Activated T-cell treated with anti-CD3 and anti-CD28 coated beads, Interleukin-2, amount 50 U/mL, for 48 hours (primary cell): ENCODE results near the gene AFF3.

Source experiments
- DNase-seq, 2 experiments: peaks; one replicate each; pipeline ENCODE4 v3.0.0-alpha.2; 2020

The AFF3 gene

DNA sequence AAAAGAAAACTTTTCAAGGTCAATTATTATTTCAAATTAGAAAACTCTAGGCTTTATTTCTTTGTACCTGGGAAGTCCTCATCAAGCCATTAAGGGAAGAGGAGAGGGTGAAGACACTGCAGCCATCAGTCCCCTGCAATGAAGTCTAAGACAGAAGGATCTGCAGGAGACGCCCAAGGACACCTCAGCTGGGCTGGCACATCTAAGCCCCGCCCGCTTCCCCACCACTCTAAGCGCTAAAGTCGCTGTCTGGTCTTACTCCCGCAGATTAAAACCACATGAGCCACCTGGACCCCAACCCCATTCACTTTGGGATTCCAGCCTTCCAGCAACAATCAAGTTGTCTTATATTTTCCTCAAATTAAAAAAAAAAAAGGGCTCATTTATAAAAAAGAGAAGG is 104.4 kb downstream of the AFF3 start:
- DNase-seq: no peak

DNA sequence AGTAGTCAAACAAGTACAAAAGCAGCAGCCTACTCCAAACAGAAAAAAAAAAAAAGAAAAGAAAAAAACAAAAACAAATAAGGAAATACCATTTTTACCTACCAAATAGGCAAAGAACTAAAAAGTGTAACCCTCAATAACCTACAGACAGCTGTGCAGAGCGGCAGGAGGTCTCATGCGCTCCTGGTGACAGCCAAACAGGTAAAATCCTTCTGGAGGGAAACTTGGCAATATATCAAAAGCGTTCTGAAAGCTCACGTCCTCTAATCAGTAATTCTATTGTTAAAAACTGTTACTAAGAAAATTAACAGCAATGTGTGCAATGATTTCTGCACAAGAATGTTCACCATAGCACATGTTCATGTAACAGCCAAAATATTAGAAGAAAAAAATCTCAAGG is 105.6 kb downstream of the AFF3 start:
- no peak for DNase-seq

GRCh38 chr2:100036026-100036425 is 106.4 kb downstream of the AFF3 start:
- DNase-seq: no peak

DNA sequence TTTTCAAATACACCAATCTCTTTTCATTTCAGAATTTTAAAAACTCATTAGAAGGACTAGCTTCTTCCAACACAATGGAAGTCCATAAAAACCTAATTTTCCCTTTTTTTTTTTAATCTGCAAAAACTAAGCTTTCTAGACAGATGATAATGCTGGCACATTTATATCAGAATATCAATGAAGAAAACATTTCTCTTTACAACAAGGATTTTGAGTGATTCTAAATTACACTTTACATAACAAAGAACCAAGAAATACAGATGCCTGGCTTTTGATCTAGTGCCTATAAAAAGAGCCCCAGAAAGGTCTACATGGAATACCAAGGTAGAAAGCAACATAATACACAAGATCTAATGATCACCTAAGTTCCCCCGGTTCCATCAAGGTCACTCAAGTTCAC is 108.0 kb downstream of the AFF3 start:
- DNase-seq: no peak

DNA sequence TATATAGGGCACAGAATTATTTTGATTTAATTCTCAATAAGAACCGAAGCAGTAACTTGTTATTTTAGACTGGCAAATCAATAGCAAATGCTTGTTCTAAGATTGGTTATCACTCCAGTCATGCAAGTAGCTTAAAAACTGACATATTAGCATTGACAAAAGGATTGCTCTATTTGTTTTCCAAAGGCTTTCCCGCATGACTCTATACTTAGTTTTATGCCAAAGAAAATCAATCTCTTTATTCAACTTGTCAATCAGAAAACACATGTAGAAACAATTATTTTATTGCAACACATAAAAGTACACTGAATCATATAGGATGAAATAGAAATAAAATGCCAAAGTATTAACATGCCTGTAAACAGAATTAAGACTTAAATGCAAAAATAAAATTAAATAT is 108.4 kb downstream of the AFF3 start:
- DNase-seq: no peak

DNA sequence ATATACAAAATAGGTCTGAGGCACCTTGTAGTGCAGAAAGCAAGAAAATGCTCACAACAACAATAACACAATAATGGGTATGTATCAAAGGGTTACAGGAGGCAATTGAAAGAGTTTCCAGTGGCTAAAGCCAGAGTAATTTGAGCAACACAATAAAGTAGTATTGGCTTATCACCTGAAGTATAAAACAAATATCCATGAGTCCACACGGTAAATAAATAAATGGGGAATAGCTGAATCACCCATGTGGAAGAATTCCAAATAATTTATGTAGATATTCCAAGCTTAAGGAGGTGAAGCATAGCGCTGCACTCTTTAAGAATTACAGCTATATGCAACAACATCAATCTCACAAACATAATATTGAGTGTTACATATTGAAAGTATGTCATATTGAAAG is 110.8 kb downstream of the AFF3 start:
- DNase-seq: no peak

GRCh38 chr2:100029460-100029859 is 112.9 kb downstream of the AFF3 start:
- no peak for DNase-seq

GRCh38 chr2:100021791-100022340 is 120.5 kb downstream of the AFF3 start:
- no peak for DNase-seq

DNA sequence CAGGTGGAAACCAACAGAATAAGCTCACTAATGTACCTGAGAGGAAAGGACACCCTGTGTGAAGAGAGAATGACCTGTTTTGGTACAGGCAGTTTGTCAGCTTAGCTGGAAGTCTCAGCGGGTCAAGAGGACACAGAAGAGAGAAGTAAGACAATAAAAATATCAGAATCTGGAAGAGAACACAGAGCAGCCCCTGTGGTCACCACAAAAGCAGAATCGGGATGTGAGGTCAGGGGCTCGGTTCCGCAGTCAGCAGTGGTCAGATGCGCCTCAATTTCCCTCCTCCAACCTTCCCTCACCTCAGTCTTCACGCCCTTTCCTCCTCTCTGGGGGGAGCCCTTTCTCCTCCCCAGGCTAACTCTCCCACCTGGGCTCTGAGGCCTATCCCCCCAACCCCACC is 122.9 kb downstream of the AFF3 start:
- DNase-seq: no peak

GRCh38 chr2:100018341-100019193 is 123.8 kb downstream of the AFF3 start:
- no peak for DNase-seq

- no peak for DNase-seq
These were observed 124.8 kb downstream of the AFF3 start for GRCh38 chr2:100017633-100018032.

GRCh38 chr2:100016756-100017155 is 125.6 kb downstream of the AFF3 start:
- no peak for DNase-seq

DNA sequence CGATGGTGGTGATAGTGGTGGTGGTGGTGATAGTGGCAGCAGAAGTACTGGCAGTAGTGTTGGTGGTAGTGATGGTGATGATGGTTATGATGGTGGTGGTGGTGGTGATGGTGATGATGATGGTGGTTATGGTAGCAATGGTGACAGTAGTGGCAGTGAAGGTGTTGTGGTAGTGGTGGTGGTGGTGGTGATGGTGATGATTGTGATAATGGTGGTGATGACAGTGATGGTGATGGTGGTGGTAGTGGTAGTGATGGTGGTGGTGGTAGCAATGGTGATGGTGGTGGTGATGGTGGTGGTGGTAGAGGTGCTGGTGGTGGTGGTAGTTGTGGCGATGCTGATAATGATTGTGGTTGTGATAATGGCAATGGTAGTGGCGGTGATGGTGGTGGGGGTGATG is 126.5 kb downstream of the AFF3 start:
- no peak for DNase-seq

DNA sequence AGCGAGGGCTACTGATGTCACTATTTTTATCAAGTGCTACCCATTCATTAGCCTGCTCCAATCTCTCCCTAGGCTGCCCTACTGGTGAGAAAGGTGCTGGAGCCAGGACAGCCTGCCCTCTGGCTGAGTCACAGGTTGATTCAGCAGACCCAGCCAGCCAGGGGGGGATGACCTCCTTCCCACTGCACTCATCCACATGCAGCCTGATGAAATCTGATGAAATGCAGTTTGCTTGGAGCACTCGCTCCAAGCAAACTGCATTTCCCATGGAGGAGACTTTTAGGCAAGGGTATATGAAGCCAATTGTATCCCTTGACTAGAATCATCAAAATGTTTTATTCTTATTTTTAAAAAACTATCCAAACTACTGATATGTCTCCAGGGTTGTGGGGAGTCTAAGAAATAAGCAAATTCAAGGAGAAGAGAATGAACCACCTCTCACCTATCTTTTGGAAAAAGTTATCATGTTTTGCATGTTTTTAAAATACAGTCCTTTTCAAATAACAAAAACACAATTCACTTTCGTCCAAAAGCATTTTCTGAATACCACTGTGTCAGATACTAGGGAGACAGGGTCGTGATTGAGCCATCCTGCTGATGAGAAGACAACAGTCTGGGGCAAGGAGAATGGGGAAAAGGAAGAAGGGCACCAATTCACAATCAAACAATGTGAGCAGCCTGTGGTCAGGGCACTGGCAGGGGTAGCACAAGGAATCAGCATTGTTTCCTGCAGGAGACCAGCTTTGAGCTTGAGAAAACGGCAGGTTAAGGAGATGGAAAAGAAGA is 128.3 kb downstream of the AFF3 start:
- no peak for DNase-seq

- DNase-seq: no peak
These were observed 129.8 kb downstream of the AFF3 start for GRCh38 chr2:100012561-100012960.

- no peak for DNase-seq
These were observed 131.1 kb downstream of the AFF3 start for GRCh38 chr2:100011272-100011731.

- DNase-seq: no peak
These were observed 131.8 kb downstream of the AFF3 start for GRCh38 chr2:100010606-100011005.

DNA sequence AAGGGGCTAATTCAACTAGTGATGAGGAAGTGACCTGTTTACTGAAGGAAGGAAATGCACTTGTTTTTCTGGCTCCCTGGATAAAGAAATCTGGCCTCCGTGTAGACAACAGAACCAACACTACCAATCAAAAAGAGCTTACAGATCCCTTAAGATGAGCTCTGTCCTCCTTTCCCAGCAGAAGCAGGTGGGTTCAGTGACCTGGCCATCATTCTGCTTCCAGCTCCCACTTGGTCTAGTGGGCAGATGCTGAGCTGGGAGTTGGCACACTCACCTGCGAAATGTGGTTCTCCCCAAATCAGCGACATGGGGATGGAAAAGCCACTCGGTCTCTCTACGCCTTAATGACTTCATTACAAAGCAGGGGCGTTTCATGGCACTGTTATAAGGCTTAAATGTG is 132.6 kb downstream of the AFF3 start:
- DNase-seq: no peak

DNA sequence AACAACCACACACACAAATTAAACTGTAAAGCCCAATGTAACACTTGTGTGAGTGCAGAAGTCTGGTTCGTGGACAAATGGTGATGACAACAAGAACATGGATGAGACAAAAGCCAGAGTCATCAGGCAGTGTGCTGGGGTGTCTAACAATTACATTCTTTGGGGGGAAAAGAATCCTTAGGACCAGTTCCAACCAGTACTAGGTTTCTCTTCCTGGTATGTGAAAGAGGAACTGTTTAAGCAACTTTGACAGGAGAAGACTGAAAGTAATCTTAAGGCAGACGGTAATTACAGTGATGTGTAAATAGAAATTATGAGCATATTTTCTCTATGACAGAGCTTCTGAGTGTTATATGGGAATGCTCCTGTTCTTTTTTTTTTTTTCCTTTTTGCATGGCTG is 133.4 kb downstream of the AFF3 start:
- no peak for DNase-seq

DNA sequence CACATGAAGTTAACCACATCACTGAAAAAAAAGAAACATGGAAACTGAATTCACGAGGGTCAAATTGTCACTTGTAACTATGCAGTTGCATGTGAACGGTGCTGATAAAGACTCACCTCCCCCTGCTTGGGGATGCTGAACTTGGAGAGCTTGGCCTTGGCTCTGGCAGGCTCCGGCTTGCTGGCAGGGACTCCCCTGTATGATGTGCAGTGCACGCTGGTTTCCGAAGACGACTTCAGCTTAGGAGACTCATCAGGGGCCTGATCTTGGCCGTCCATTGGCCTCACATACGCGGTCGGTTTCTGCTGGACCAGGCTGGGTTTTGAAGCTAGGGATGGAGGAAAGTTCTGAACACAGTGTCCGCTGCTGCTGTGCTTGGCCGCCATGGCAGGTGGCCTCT is 135.9 kb downstream of the AFF3 start:
- no peak for DNase-seq

- DNase-seq: no peak
These were observed 137.4 kb downstream of the AFF3 start for GRCh38 chr2:100004959-100005387.

DNA sequence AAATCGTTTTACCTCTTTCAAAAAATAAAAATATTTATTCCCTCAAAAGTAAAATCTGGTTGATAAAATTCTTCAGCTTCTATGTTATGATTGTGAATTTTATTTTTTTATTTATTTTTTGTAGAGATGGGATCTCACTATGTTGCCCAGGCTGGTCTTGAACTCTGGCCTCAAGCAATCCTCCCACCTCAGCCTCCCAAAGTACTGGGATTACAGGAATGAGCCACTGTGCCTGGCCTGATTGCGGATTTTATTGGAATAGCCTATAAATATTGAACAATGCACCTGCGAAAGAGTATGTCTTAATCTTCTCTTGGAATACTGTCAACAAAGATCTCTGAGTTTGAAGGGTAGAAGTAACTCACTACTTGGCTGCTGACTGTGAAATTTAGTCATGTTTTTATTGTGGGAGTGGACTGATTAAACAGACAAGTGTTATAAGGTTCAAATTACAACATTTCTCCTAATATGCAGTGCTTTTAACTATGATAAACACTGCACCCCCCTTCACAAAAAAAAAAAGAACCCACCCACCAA is 138.0 kb downstream of the AFF3 start:
- DNase-seq: no peak

- DNase-seq: no peak
These were observed 140.3 kb downstream of the AFF3 start for GRCh38 chr2:100002059-100002458.
